SHP77 treated with DMSO at 0.1 percent for 48 hours (cell line): ENCODE data around the gene ANO8.

Experiments
- DNase-seq: peaks from one replicate; lab custom pipeline; 2025; lab: John Stamatoyannopoulos, UW

ANO8 gene

DNA sequence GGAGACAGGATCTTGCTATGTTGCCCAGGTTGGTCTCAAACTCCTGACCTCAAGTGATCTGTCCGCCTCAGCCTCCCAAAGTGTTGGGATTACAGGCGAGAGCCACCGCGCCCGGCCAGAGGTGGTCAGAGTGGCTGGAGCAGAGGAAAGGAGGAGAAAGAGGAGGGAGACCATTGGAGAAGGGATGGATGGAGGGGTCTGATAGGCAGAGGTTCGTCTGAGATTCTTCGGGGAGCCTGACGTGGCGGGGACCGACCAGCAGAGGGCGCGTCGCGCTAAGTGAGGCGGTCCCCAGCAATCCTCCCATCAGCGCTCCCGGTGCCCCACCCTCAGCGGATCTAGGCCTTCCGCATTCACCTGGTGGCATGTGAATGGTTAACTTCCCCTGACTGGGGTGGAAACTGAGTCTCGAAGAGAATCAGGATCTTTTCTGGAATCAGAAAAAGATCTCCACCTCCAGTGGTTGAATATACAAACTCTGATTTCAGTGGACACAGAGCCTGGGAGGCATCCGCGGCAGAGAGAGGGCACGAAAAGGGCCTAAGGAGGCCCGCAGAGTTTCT lies 11.5 kb upstream of the ANO8 start:
- DNase-seq = peak; percentile 48

DNA sequence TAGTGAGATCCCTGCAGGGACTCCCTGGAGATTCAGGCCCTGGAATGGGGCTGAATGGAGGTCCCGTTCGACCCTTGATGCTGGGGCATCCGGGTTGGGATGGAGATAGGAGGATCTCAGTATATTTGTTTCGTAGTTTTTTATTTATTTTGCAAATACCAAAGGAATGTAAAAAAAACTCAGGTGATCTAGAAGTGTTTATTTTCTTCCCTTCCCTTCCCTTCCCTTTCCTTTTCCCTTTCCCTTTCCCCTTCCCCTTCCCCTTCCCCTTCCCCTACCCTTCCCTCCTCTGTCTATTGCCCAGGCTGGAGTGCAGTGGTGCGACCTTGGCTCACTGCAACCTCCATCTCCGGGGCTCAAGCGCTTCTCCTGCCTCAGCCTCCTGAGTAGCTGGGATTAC lies 7.2 kb upstream of the ANO8 start:
- no peak for DNase-seq

DNA sequence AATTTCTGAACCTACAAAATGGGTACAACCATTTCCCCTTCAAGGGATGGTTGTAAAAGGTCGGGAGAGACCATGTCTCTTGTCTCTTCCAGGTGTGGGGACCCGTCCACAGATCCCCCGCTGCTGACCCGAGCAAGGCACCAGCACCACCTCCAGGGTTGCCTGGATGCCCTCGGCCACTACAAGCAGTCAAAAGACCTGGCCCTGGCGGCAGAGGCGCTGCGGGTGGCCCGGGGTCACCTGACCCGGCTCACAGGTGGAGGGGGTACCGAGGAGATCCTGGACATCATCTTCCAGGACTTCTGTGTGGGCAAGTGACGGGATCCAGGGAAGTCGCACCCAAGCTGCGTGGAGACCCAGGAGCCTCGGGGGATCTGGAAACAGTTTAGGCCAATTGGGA lies 6.7 kb upstream of the ANO8 start:
- no peak for DNase-seq

DNA sequence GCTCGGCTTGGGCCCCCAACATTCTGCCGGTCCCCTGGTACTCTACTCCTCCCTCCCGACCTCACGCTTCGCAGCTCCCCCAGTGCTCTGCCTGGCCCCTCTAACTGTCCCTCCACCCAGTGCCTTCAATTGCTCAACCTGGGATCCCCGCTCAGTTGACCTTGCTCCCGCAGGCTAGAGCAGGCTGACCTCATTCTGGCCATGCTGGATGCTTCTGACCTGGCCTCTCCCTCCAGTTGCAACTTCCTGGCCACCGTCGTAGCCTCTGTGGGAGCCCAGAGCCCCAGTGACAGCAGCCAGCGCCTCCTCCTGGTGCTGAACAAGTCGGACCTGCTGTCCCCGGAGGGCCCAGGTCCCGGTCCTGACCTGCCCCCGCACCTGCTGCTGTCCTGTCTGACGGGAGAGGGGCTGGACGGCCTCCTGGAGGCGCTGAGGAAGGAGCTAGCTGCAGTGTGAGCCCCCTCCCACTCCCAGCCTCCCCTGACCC lies 6.3 kb upstream of the ANO8 start:
- DNase-seq = no peak

DNA sequence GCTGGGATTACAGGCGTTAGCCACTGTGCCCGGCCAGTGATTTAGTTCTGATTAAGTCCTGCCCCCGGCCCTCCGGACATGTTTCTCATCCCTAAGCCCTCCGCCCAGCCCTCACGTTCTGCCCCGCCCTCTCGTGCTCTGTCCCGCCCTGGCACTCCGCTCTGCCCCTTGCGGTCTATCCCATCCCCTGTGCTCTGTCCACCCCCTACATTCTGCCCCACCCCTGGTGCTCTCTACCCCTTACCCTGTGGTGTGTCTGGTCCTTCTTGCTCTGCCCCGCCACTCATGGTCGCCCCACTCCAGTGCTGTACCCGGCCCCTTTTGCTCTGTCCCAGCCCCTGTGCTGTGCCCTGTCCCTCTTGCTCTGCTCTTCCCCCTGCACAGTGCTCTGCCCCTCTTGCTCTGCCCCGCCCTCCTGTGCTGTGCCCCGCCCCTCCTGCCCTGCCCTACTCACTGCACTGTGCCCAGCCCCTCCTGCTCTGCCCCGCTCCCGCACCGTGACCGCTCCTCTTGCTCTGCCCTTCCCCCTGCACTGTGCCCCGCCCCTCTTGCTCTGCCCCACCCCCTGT lies 5.7 kb upstream of the ANO8 start:
- no peak for DNase-seq

DNA sequence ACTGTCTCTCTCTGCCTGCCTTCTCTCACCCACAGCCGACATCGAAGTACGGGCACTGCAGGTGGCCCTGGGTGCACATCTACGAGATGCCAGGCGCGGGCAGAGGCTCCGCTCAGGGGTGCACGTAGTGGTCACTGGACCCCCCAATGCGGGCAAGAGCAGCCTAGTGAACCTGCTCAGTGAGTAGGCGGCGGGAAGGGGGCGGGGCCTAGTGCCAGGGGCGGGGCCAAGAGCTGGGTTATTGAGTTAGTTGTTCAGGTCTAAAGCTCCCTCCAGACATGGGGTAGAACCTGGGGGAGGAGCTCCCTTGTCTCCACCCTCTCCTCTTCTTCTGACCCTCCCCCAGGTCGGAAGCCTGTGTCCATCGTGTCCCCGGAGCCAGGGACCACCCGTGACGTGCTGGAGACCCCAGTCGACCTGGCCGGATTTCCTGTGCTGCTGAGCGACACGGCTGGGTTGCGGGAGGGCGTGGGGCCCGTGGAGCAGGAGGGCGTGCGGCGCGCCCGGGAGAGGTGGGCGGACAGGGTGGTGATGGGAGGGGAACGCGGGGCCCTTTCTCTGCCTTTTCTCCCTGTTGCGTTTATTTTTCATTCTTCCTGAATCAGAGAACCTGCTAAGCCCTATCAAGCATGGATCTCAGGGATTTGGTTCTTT lies 4.6 kb upstream of the ANO8 start:
- DNase-seq = no peak

DNA sequence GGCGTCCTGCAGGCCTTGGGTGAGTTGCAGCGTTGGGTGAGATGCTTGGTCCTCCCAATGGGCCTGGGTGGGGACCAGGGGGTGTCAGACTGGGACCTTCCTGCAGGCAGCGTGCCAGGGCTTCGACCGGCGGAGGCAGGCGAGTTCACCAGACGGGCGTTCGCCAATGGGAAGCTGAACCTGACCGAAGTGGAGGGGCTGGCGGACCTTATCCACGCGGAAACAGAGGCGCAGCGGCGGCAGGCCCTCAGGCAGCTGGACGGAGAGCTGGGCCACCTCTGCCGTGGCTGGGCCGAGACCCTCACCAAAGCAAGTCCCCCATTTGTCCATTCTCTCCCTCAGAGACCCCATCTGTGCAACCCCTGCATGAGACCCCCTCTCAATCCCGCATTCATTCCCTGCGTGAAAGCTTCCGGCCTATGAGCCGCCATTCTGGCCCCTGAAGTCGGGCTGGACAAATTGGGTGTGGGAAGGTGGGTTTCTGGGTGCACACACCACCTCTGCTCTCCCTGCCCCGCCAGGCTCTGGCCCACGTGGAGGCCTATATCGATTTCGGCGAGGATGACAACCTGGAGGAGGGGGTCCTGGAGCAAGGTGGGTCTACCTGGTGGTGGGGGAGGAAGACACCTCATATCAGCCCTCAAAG lies 3.9 kb upstream of the ANO8 start:
- DNase-seq = no peak

DNA sequence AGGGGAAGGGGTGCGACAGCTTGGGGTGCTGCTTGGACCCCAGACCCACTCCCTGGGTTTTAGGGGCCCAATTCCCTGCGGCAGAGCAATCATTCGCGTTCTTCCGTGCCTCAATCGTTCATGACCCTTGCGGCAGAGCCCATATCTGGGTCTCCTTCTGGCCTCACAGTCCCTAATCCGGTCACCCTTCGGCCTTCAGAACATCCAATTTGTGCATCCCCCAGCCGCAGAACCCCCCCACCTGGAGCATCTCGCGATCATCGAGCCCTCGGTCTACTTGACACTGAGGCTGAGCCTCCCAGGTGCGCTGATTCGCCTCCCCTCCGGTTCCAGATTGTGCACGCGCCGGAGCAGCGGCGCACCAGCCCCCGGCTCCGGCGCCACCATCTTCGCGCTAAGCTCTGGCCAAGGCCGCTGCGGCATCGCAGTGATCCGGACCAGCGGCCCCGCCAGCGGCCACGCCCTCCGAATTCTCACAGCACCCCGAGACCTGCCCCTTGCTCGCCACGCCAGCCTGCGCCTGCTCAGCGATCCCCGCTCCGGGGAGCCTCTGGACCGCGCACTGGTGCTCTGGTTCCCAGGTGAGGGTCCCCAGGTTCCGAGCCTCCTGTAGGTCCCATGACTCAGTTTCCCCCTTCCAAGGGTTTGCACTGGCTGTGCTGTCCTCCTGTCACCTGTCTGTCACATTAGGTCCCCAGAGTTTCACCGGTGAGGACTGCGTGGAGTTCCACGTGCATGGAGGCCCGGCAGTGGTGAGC lies 3.2 kb upstream of the ANO8 start:
- DNase-seq = no peak

DNA sequence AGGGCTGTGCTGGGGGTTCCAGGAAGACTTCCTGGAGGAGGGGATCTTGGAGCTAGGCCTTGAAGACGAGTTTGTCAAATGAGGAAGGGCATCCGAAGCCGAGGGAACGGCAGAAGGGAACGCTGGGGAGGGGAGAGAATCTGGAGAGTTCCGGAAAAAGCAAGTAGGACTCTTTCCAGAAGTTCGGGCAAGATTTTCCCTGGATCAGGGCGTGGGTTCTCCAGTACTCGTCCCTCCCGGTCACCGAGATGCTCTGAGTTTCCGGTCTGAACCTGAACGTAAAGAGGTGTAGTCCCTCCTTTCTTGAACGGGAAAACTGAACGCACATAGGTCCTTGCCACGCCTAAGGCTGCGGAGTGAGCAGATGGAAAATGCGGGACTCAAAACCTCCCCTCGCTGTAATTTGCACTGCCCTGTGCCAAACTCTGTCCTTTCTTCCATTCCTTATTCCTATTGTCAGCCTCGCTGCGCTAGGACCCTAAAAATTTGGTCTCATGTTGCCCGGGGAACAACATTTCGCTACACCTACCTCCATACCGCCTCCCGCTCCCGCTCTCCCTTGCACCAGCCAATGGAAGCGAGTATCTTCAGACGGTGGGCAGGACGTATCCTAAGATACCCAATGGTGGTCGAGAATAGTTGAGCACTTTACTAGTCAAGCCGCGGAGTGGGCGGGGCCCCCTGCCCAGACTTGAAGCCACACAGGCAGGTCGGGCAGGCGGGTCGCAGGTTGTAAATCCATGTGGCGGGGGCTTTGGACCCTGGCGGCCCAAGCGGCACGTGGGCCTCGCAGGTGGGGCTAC lies 2.4 kb upstream of the ANO8 start, which contains the start of gene GTPBP3:
Gene GTPBP3, plus strand, starts transcription at position 682 of the 803 bp plus-strand sequence. Its CDS starts 59 bp downstream, at position 741.
- peak; percentile 98 for DNase-seq

DNA sequence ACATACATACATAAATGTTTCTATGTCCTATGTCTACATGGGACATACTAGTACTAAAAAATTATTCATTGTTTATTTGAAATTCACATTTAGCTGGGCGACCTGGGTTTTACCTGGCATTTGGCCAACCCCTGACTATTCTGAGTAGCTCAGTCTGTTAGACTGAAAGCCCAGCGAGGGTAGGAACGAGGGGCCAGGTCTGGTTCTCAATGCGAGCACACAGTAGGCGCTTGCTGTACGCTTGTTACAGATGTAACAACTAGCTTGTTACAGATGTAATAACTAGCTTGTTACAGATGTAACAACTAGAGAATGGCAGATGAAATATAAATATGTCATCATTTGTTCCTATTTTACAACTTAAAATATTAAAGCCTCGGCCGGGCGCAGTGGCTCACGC lies 920 bp upstream of the ANO8 start:
- DNase-seq = no peak

DNA sequence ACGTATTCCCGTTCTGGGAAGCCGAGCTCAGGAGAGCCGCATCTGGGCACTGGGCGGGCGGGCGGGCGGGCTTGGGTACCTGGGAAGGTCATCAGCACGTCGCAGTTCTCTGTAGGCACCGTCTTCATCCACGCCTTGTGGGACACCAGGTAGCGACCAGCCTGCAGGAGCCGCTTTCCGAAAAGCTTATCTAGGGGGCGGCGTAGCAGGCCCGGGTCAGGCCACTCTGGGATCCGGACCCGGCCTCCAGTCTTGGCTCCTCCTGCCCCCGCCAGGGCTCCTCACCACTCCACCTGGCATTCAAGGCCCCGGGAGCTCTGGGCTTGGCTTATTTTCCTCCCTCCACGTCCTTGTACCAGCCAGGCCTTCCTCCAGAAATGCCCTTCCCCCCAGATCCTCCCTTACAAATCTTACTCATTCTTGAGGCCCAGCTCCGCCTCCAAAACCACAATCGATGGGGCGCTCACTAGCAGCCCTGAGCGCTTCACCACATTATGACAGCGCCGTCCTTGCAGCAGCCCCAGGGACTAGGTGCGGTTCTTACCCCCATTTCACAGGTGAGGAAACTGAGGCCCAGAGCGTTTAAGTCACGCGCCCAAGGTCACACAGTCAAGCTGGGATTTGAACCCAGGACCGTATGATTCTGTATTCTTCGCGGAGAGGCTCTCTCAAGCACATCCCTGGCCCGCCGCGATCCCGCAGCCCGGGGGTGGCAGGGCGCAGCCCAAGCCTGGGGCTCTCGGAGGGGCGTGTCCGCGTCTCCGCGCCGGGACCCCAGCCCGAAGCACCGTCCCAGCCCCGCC lies 843 bp downstream of the ANO8 start:
- DNase-seq = no peak

DNA sequence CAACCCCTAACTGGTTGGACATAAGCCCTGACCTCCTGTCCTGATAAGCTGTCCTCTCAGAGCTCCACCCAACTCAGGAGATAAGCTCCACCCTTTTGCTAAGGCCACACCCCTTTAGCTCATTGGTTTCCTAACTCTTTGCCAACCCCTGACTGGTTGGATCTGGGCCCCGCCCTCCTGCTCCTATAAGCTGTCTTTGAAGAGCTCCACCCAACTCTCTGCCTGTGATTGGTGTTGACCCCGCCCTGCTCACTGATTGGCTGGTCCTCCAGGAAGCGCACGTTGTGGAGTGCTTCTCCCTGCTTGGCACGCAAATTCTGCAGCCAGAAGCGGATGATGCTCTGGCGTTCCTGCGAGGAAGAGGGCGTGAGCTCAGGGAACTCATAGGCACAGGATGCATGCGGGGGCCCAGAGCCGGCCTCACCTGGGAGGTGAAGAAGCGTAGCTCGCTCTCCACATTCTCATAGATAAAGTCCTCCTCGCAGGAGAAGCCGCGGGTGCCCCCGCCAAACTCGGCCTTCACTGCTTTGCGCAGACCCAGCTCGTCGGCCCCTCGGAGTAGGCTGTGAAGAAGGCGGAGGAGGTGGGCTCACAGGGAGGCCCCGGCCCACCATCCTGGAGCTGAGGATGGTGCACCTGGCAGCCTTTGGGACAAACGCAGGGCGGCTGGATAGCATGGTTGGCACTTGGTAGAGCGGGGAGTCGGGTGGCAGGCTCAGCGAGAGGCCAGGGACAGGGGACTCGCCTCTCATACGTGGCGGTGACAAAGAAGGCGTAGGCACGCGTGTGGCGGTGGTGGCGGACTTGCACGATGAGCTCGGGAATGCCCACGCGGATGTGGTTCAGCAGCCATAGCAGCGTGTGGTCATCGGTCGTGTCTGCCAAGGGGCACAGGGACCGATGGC lies 1.7 kb downstream of the ANO8 start:
- peak; percentile 100 for DNase-seq

DNA sequence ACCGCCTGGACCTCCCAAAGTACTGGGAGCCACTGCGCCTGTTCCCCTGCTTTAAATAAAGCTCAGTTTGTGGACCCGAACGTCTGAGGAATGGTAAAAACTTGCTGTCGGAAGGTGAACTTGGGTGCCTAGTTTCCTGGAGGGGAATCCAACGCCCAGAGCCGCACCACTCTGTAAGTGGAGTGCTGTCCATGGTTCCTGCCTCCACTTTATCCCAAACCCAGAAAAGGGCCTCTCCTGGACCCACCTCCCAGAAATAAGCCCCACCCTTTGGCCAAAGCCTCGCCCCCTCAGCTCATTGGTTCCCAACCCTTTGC lies 2.3 kb downstream of the ANO8 start:
- no peak for DNase-seq

DNA sequence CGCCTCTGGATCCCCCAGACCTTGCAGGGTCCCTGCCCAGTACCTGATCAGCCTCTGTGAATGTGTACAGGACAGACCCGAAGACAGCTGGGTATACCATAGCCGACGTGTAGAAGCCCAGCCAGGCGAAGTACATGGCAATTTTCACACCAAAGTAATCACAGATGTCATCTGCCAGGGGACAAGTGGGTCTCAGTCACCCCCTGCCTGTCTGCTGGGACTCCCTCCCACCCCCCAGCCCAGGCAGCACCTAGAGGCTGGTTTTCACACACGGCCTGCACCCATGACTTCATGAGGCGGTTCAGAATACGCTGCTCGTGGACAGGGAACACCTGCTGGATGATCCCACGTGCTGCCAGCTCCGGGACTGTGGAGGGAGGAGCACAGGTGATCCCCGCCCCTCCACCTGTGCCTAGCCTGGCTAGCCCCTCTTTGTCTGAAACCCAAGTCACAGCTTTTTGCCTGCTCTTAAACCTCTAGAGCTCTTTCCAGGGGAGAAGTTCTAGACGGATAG lies 3.6 kb downstream of the ANO8 start:
- no peak for DNase-seq

DNA sequence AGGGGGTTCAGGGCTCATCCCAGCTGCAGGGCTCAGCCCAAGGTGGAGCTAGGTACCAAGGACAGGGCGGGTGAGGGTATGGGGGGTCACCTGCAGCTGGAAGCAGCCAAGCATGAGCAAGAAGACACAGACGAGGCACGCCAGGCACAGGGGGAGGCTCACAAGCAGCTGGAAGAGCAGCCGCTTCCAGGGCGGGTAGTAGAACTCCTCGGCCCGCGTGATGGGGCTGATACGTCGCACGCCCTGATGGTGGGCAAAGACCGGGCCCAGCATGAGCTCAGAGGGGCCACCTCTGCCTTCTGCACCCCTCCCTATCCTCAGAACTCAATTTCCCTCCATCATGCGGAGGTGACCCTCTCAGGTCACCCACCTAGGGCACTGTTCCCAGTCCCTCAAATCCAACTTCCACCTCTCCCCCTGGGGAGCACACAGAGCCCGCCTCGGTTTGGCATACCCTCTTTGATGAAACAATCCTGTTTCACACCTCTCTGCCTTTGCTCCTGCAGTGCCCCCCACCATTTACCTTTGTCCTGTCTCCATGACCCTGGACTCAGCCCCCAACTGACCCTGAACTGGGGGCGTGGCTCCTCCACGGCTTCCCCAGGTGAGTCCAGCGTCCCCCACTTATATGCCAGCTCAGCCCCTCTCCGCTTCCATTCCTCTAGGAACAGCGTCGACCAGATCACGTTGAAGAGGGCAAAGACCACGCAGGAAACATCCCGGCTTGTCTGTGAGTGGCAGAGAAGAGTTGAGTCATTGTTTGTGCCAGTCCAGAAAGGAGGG lies 4.2 kb downstream of the ANO8 start:
- DNase-seq = no peak

DNA sequence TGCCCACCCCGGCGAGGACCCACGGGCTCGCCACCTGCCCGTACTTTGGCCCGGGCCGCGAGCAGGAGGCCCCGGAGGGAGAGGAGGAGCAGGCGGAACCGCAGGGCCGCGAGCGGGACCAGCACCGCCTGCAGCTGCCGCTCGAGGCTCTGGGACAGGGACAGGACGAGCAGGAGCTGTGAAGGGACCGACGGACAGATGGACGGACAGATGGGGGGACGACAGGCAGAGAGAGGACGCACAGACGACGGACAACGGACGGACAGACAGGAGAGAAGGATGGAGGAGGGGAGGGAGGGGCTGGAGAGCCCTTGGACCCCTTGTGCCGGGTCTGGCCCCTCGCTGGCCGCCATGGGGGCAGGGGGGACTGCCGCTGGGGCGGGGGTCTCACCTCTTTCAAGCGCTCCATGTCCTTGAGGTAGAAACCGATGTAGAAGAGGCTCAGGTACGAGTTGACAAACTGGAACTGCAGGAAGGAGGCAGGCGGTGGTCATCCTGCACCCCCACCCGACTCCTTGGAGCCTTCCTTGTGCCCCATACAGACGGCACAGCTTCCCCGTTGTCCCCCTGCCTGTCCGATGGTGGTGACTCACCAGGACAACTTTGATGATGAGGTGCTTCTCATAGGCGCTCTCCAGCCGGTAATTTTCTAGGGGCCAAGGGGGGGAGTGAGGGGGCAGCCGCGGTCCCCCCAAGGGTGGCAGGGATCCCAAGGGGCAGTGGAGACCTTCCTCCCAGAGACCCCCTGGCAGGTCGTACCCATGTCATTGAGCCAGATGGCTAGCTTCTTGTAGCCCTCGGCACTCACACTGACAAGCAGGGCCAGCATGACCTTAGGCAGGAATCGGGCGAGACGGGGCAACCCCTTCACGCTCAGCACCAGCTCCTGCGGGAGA lies 5.0 kb downstream of the ANO8 start:
- no peak for DNase-seq

DNA sequence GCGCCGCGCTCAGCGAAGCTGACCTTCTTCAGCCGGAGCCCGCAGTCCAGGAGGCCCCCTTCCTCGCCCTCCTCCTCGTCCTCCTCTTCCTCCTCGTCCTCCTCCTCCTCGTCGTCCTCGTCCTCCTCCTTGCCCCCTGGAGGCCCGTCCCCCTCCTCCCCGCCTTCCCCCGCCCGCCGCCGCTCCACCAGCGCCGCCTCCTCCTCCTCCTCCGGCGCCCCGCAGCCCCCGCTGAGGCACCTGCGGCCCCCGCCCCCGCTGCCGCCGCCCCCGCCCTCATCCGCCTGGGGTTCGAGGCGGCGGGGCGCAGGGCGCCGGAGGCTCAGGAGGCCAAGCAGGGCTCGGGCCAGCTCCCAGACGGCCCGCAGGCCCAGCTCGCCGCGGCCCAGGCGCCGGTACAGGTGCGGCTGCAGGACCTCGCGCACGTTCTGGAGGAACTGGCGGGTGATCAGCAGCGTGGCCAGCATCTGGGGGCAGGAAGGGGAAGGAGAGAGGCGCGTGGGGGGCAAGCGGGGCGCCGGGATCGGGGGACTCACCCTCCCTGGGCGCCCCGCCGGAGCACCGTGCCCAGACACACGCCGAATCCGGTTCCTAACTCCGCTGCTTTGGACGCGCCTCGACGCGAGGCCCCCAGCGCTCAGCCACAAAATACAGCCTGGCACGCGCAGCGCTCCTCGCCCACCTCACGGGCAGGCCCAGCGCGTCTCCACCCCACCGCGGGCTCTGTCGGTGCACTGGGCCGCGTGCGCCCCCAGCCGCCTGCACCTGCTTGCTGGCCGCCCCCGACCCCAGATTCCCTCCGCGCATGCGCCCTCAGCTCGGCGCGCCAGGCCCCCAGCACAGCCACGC lies 5.9 kb downstream of the ANO8 start:
- DNase-seq = no peak
